Activated CD4-positive, alpha-beta T cell treated with anti-CD3 and anti-CD28 coated beads, Interleukin-2, Interleukin-4, amounts not matched to agents 100 ng/mL and 50 ng/mL, durations not matched to agents 16 hours and 8 hours (primary cell): ENCODE measurements around the gene LIMS2.

Experiments
- DNase-seq: peaks from one replicate; pipeline ENCODE4 v3.0.0-alpha.2; 2020; ENCODE audit warnings: low spot score

The LIMS2 gene, protein sequence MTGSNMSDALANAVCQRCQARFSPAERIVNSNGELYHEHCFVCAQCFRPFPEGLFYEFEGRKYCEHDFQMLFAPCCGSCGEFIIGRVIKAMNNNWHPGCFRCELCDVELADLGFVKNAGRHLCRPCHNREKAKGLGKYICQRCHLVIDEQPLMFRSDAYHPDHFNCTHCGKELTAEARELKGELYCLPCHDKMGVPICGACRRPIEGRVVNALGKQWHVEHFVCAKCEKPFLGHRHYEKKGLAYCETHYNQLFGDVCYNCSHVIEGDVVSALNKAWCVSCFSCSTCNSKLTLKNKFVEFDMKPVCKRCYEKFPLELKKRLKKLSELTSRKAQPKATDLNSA

DNA sequence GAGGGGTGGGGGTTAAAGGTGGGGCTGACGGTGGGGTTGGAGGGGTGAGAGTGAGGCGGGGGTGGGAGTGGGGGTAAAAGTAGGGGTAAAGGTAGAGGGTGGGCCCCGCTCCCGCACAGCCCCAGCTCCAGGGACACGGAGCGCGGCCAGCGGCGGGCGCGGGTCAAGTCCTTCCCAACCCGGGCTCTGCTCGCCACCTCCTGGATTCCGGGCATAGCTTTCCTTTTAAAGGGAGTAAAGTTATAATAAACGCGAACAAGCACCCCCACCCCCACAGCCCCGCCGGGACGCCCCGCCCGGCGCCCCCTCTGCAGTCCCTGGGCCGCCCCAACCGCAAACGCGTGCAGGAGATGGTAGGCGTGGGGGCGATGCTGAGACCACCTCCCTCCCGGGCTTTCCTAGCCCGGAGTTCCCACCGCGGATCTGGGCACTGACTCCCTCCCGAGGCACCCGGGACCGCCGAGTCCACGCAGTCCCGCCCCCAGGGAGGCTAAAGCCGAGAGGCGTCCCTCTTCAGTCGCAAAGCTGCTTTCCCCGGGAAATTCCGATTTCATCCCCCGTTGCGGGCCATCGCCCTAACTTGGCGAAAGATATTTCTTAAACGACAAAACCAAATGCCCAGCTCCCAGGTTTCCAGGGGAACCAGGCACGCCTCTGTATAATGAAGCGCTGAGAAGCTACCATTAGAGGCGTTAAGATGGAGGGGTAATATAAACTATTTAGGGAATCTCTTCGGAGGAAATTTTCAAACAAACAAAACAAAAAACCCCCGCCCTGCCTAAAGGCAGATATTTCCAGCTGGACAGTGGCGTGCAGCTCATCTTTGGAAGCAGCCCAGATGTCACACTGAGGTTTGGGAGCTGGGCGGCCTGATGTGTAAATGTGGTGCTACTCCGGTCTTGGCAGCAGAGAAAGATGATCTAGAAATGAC, at the start of gene LIMS2:
Gene LIMS2 (minus strand): TSS at position 200 of the 931 bp plus-strand sequence. CDS start 506 bp downstream, outside the sequence.
- DNase-seq = no peak

DNA sequence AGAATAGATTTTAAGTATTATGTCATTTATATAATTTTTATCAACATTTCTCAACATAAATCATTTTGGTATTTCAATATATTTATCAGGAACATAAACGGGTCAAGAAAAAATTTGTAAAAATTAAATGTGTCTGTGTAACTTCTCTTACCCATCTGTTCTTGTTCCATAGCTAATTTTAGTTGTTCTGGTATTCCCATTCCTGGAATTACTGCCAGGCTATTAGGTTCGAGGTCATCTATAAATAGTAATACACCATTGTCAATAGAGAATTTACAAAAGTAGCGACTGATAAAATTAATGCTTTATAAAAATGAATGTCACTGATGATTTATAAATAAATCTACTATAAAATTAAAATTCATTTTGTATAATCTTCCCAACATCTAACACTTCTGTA, 47.5 kb upstream of the LIMS2 start:
- no peak for DNase-seq

DNA sequence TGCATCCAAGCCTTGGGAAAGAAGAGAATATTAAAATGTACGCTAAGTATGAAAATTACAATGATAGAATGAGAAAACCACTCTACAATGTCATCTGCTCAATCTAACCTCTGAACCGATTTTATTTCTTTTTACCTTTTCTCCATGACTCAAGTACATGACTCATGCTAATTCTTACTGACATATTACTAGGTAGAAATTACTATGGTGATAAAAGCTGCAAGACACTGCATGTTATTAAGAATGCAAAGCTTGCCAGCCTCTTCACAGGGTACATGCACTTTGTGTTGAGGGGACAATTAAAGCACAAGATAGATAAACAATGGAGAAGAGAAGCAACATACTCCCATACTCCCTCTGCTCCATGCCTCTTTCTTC, 46.6 kb upstream of the LIMS2 start:
- DNase-seq = no peak

DNA sequence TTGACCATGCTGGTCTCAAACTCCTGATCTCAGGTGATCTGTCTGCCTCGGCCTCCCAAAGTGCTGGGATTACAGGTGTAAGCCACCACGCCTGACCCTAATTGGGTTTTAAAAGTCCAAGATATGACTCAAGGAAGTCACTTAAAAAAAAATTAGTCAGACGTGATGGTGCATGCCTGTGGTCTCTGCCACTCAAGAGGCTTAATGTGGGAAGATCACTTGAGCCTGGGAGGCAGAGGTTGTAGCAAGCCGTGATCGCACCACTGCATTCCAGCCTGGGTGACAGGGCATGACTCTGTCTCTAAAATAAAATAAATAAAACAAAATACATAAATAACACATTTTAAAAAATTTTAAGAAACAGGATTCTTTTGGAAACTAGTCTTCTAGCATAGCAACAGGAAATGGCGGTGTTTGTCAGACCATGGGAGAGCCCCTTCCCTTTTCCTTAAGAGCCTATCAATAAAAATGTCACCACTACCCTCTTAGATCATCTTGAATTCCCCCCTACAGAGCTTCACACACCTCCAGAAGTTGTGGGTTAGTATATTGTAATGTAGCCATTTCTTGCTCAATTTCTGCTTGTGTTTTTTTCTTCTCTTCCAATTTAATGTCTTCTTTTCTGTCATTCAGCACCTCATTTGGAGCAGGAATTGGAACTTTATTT, 46.1 kb upstream of the LIMS2 start:
- no peak for DNase-seq

DNA sequence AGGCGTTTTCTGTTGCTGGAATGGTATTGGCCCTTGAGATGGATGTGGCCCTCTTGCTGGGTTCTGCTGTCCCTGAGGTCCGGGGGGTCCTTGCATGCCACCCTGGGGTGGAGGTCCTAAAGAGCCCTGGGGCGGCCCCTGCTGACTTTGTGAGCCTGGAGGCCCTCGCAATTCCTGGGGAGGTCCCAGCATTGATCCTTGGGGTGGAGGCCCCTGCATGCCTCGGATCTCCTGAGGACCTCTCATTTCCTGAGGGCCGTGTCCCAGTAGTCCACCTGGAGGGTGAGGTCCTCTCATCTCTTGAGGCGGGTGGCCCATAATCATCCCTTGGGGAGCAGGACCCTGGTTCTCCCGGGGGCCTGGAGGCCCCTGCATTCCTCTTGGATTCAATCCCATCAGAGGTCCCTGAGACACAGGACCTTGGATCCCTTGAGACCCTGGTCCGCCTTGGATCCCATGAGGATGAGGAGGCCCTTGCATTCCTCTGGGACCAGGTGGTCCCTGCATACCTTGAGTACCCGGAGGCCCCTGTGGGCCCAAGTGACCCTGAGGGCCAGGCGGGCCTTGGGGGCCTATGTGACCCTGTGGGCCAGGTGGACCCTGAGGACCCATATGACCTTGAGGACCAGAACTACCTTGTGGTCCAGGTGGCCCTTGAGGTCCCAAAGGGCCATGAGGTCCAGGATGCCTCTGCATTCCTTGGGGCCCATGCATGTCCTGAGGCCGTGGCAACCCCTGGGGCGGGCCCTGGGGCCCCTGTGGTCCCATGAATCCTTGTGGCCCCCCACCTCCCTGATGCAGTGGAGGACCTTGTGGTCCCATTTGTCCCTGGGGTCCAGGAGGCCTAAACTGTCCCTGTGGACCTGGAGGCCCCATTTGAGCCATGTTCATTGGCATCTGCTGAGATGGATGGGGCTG, 44.2 kb upstream of the LIMS2 start:
- DNase-seq = no peak

DNA sequence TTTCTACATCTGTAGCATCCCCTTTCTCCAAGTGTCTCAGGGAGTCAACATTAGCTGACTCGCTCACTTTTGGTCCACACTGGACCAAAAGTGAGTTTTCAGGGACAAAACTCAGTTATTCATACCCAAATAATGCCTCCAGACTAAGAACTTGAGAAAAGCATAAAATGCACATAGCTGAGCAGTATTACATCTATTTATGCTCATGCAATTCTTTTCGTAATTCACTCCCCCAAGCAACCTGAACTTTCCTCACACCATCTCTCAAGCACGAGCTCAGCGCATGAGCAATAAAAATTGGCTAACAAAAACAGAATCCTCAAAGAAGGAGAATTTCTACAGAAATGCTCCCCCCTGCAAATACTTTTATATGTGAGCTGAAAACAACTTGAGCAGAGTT, 42.9 kb upstream of the LIMS2 start:
- DNase-seq = no peak

DNA sequence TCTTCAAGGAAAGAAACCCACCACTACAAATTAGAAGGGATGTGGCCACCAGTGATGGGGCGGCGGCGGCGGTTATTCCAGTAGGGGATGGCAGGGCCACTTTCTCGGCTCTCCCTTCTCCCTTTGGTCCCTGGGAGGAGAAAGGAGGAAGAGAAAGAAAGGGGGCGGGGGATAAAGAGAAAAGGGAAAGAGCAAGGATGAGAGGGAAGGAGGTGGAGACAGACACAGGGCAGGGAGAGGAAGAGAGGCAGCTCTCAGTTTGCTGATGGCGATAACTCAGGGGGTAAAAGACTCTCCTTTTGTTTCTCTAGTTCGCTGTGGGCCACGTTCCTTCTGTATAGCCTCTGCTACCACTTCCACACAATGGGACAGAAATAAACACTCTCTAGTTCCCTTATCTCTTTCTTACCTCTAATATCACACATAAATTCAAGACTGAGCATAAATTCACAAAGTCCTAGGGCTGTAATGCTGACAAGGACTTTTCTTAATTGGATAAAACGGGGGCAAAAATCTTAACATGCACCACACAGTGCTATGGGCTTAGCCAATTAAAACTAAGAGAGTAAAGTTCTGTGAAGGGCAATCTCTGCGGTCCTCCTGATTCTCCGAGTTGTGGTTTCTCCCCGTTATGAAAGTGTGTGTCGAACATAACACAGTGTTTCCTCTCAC, 40.6 kb upstream of the LIMS2 start:
- DNase-seq = no peak

DNA sequence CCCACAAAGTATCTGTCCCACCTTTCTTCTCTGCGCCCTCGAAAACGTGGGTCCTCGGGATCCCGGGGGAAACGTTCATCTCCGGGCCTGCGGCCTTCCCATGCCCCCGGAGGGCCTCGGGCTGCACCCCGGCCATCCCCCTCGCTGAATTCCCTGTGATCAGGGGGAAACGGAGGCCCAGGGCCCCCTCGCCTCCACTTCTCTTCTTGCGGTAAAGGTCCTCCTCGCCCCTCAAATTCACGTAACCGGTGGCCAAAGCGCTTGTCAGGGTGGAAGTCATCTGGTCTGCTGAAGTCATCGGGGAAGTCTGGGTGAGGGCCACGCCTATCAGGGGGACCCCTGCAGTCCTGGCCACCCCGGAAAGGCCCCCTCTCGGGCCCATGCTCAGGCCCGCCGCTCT, 38.2 kb upstream of the LIMS2 start:
- no peak for DNase-seq

DNA sequence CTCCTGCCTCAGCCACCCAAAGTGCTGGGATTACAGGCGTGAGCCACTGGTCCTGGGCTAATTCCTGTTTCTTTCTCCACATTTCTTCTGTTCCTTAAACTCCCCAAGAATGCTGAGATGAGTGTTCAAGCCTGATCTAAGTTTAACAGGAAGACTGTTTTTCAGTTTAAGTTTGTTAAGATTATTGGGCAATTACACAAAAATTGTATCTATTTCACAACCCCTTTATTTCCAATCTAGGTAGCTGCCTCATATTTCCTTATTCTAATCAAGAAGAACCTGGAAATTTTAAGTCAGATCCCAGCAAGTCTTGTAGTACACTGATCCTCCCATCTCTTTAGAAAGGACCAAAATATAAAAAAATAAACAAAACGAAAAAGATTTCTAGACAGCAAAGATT, 37.7 kb upstream of the LIMS2 start:
- no peak for DNase-seq

DNA sequence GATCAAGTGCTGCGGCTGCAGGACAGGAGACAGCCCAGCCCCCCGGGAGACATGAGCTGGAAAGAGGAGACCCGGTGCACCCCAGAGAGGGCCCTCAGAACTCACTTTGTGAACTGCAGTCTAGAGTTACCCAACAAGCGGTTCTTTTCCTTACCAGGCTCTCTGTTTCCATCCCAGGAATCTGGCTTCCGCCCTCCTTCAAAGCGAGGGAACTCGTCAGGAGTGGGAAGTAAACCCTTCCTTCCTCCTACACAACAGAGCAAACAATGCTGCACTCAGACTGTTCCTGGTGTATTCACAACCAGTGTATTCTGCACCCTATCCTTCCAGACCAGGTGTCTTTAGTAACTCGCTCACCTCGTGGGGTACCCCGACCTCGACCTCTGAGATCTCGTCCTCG, 34.0 kb upstream of the LIMS2 start:
- DNase-seq = no peak

DNA sequence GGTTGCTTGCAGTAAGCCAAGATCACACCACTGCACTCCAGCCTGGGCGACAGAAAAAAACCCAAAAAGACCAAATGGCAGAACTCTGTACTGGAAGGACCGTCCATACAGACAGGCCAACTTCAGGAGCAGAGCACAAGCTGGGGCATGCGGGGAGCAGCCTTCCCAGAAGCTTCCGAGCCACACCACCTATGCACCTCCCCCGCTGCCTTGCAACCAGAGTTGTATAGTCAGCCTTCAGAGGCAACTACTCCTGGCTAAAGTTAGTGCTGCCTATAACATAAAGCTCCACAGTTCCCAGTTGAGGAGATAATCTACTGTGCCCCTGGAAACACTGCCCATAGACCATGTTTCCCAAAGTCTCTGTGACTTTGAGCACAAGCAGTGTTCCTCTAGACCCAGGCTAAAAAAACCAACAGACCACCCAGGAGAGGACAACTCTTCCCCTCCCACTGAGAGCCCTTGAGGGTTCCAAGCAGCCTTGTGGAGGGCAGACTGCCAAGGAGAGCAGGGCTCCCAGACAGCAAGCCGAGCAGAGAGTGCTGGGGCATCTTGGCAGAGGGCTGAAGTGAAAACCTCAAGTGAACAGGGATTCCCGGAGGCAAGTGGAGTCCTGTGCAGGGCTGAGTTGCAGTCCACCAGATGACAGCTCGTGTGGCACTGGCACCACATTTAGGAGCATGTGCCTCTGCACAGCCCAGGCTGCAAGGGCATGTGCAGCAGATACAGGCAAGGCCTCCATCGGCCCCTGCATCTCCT, 32.7 kb upstream of the LIMS2 start:
- DNase-seq = no peak

DNA sequence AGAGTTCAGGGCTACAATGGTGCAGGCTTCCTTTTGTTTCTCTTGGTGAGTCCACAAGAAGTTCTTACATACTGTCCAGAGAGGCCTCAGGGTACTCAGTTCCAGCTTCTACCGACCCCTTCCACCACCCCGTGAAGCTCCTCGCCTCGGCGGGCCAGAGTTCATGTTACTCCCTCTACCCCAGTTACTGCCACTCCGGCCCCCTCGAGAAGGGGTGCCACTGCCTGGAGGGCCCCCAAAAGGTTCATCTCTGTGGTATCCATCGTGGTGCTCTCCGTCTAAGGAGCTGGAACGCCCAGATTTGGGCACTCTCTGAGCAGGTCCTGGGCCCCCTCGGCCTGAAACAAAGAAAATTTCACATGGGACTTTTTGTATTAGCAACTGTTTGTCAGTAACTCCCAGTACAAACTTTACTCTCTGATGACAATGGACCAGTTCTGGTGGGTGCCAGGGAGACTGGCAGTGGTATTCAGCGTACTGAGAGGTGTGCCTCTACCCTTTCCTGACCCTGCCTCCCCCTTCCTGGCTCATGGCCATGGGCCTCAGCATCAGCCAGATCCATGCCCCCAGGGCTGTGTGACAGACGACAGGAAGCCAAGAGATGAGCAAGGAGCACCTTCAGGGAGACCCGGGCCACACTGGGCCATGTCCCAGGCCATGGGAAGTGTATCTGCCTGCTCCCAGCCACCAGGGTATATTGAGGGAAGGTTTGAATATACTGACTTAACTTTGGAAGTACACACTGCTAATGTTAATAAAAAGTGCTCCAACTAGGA, 31.1 kb upstream of the LIMS2 start:
- no peak for DNase-seq

DNA sequence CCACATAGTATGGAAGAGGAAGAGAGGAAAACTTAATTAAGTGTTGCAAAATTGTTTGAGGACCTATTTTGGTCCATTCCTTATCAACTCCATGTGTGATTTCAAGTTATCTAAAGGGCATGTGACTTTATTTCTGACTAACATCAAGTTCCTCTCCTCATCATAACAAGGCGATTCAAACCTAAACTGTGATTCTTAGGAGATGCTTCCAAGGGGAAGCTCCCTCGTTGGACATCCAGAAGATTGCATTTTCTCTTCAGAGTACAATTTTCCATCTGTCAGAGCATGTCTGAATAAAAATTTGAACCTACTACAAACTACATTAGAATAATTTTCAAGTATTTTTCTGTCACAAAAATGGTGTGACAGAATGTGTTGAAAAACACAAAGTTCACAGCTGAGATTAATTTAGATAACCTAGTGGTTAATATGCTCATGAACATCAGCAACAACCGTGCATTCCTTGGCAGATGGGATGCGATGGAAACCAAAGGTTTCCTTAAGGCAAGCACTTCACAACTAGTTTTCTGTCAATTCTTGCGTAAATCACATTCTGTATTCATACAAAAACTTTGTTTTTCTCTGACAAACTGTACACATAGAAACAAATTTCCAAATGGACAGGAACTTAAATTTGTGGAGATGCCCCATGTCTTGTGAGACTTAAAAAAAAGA, 30.2 kb upstream of the LIMS2 start:
- DNase-seq = no peak

DNA sequence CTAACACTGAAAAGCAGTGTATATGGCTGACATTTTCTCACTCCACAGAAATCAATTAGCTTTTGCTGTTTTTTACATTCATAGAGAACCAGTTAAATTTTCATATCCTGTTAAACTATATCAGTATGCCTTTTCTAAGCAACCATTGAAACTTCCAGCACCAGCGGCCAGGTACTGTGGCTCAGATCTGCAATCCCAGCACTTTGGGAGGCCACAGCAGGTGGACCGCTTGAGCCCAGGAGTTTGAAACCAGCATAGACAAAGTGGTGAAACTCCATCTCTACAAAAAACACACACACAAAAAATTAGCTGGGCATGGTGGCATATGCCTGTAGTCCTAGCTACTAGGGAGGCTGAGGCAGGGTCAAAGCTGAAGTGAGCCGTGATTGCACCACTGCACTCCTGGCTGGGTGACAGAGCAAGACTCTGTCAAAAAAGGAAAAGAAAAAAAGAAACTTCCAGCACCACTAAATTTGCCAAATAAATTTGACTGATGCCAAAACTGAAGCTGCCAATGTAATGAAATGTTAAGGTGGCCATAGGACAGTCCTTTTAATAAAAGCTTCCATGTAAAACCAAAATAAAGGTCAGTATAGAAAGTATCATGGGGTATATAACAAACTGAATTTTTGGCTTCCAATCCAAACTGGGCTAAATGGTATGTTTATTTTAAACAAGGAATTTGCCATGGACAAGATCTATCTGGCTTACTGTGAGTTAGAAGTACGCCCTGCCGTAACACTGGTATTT, 29.5 kb upstream of the LIMS2 start:
- no peak for DNase-seq

DNA sequence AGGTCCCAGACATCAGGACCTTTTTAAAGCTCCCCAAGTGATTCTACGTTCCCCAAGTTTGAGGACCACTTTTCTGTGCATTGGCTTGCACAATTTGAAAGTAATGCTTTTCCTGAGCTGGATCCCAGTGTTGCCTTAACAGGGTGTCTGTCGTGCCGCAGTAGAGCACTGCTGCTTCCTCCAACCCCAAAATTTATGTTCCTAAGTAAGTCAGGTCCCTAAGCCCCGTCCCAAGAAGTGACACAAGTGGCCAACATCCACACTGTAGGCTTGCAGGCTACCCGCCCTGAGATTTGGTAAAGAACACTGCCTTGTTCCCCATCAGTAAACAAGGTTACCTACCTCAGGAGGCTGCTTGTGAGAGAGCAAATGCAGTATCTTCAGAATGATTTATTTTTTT, 28.0 kb upstream of the LIMS2 start:
- DNase-seq = no peak

DNA sequence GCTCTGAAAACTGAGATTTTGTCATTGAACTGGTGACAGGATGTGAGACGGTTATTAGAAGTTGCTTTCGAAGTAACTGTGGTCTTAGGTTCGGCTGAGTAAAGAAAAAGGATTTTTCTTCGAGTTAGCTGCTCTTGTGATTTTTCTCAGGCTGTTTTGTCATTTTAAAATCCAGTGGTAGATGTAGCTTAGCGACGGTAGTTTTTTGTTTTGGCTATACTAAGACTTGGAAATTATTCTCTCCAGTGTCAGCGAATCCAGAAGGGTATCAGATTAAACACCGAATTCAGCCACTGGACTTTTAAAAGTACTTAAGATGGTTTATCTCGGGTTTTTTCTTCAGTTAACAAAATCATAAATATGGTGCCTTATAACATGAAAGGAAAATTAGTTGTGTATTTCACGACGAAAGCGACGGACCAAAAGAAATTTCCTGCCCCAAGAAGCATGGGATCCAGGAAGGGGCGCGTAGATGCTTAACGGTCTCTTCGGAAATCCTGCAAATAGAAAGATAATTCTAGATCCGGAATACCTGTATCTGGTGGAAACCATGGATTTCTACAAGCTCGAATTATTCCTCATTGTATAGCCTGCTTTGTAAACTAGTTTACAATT, 27.2 kb upstream of the LIMS2 start:
- DNase-seq = no peak

DNA sequence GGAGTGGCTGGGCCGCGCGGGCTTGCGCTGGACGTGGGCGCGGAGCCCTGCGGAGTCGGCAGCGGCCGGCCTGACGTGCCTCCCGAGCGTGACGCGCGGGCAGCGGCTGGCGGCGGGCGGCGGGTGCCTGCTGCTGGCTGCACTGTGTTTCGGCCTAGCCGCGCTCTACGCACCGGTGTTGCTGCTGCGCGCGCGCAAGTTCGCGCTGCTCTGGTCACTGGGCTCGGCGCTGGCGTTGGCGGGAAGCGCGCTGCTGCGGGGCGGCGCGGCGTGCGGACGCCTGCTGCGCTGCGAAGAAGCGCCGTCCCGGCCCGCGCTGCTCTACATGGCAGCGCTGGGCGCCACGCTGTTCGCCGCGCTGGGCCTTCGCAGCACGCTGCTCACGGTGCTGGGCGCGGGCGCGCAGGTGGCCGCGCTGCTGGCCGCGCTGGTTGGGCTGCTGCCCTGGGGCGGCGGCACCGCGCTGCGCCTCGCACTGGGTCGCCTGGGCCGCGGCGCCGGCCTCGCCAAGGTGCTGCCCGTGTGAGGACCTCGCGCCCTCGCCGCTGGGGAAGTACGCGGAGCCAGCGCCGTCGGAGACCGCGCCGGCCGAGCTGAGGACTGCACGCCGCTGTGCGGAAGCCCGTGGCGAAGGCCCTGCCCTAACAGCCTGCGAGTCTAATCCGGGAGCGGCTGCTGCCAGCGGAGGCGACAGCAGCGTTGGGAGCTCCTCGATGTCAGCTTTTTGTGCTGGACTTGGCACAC, 26.5 kb upstream of the LIMS2 start:
- DNase-seq = peak; percentile 82
